Measurements from ENCODE around the gene SIX5.

The SIX5 gene

GRCh38 chr19:45778010-45778661, 9.1 kb upstream of the SIX5 start:
- Histone ChIP-seq H2AFZ (ENCODE audit: low read depth) (no peak overlapping the region), H3K27ac (no peak overlapping the region), H3K4me1 (ENCODE audit: low read depth, poor library complexity, severe bottlenecking) (peaks cover 23% of the 10 kb centered on the region), H3K27me3 (ENCODE audit: insufficient read depth, low read depth) (no peaks in the 10 kb centered on the region; the same call in 1 of the 2 replicates), H3K9ac (no peak overlapping the region), H3K4me2 (peak overlapping the region; percentile 51; the same call in 1 of the 2 replicates), H3K4me3 (IDR thresholded peaks at IDR 0.05; ENCODE audit: insufficient read depth, low read depth, low read length) (no peak overlapping the region), H4K20me1 (ENCODE audit: insufficient read depth) (no peaks in the 10 kb centered on the region), H3K79me2 (ENCODE audit: insufficient read depth, low read depth) (no peaks in the 10 kb centered on the region), H3K36me3 (ENCODE audit: insufficient read depth) (no peaks in the 10 kb centered on the region)
- no peak for TF ChIP-seq CTCF (conservative IDR thresholded peaks at IDR 0.05; ENCODE audit: low read depth, low read length)

GRCh38 chr19:45777395-45777961, 8.4 kb upstream of the SIX5 start:
- H3K4me3 ChIP-seq (IDR thresholded peaks at IDR 0.05; ENCODE audit: insufficient read depth, low read depth, low read length): no peak overlapping the region
- no peak overlapping the region for H2AFZ ChIP-seq (ENCODE audit: low read depth)
- H3K79me2 ChIP-seq (ENCODE audit: insufficient read depth, low read depth): no peaks in the 10 kb centered on the region
- H4K20me1 ChIP-seq (ENCODE audit: insufficient read depth): no peaks in the 10 kb centered on the region
- H3K27me3 ChIP-seq (ENCODE audit: insufficient read depth, low read depth): no peaks in the 10 kb centered on the region; the same call in 1 of the 2 replicates
- H3K4me2 ChIP-seq: no peak overlapping the region
- H3K36me3 ChIP-seq (ENCODE audit: insufficient read depth): no peaks in the 10 kb centered on the region
- no peak overlapping the region for H3K27ac ChIP-seq
- H3K9ac ChIP-seq: no peak overlapping the region
- H3K4me1 ChIP-seq (ENCODE audit: low read depth, poor library complexity, severe bottlenecking): peaks cover 23% of the 10 kb centered on the region
- TF ChIP-seq CTCF (conservative IDR thresholded peaks at IDR 0.05; ENCODE audit: low read depth, low read length): no peak

- no peak overlapping the region for H2AFZ ChIP-seq (ENCODE audit: low read depth)
- H3K4me3 ChIP-seq (IDR thresholded peaks at IDR 0.05; ENCODE audit: insufficient read depth, low read depth, low read length): no peak overlapping the region
- peaks cover 13% of the 10 kb centered on the region for H3K4me1 ChIP-seq (ENCODE audit: low read depth, poor library complexity, severe bottlenecking)
- no peaks in the 10 kb centered on the region for H3K27me3 ChIP-seq (ENCODE audit: insufficient read depth, low read depth)
- H3K27ac ChIP-seq: no peak overlapping the region
- TF ChIP-seq CTCF (conservative IDR thresholded peaks at IDR 0.05; ENCODE audit: low read depth, low read length): no peak
- no peaks in the 10 kb centered on the region for H3K36me3 ChIP-seq (ENCODE audit: insufficient read depth)
- no peaks in the 10 kb centered on the region for H3K79me2 ChIP-seq (ENCODE audit: insufficient read depth, low read depth)
- H3K4me2 ChIP-seq: no peak overlapping the region
- no peak overlapping the region for H3K9ac ChIP-seq
- H4K20me1 ChIP-seq (ENCODE audit: insufficient read depth): no peaks in the 10 kb centered on the region
Measured at GRCh38 chr19:45774765-45775164, 5.7 kb upstream of the SIX5 start.

- no peaks in the 10 kb centered on the region for H3K27me3 ChIP-seq (ENCODE audit: insufficient read depth, low read depth)
- H3K27ac ChIP-seq: no peak overlapping the region
- no peaks in the 10 kb centered on the region for H3K36me3 ChIP-seq (ENCODE audit: insufficient read depth)
- H3K79me2 ChIP-seq (ENCODE audit: insufficient read depth, low read depth): no peaks in the 10 kb centered on the region
- H3K4me1 ChIP-seq (ENCODE audit: low read depth, poor library complexity, severe bottlenecking): peaks cover 12% of the 10 kb centered on the region
- no peak overlapping the region for H3K9ac ChIP-seq
- no peak overlapping the region for H3K4me3 ChIP-seq (IDR thresholded peaks at IDR 0.05; ENCODE audit: insufficient read depth, low read depth, low read length)
- no peak for TF ChIP-seq CTCF (conservative IDR thresholded peaks at IDR 0.05; ENCODE audit: low read depth, low read length)
- no peak overlapping the region for H2AFZ ChIP-seq (ENCODE audit: low read depth)
- no peaks in the 10 kb centered on the region for H4K20me1 ChIP-seq (ENCODE audit: insufficient read depth)
- no peak overlapping the region for H3K4me2 ChIP-seq
Measured at GRCh38 chr19:45773384-45773783, 4.3 kb upstream of the SIX5 start.

Measured in KMS-11 (cell line).